Fibroblast of skin of abdomen (primary cell): ENCODE results near the gene LRRC4C.
A peak's percentile ranks its signal among the peaks of the same experiment; 100 is the strongest.
"Not testable (repeated sequence)": the region's sequence is repeated elsewhere in the genome, so short reads cannot be mapped to it uniquely, and the experiment has no call there.

Experiments
- DNase-seq: peaks from one replicate; pipeline ENCODE4 v3.0.0-alpha.2; 2013

Gene LRRC4C

GRCh38 chr11:41113160-41113559 lies 346.3 kb downstream of the LRRC4C start:
- DNase-seq = no peak

- no peak for DNase-seq
These were observed 348.9 kb downstream of the LRRC4C start for GRCh38 chr11:41110527-41110926.

- no peak for DNase-seq
These were observed 357.0 kb downstream of the LRRC4C start for GRCh38 chr11:41102471-41102870.

- no peak for DNase-seq
These were observed 359.8 kb downstream of the LRRC4C start for GRCh38 chr11:41099654-41100053.

- no peak for DNase-seq
These were observed 374.3 kb downstream of the LRRC4C start for GRCh38 chr11:41085123-41085522.

GRCh38 chr11:41081756-41082285 lies 377.6 kb downstream of the LRRC4C start:
- no peak for DNase-seq

GRCh38 chr11:41074318-41074717 lies 385.1 kb downstream of the LRRC4C start:
- DNase-seq = no peak

- DNase-seq = no peak
These were observed 394.0 kb downstream of the LRRC4C start for GRCh38 chr11:41065432-41065831.

GRCh38 chr11:41058138-41058537 lies 401.3 kb downstream of the LRRC4C start:
- no peak for DNase-seq

- DNase-seq = no peak
These were observed 402.4 kb downstream of the LRRC4C start for GRCh38 chr11:41056892-41057569.

GRCh38 chr11:41053894-41054293 lies 405.6 kb downstream of the LRRC4C start:
- DNase-seq = peak; percentile 17

GRCh38 chr11:41051919-41052635 lies 407.4 kb downstream of the LRRC4C start:
- DNase-seq = no peak

- DNase-seq = no peak
These were observed 408.7 kb downstream of the LRRC4C start for GRCh38 chr11:41050791-41051190.

GRCh38 chr11:41047229-41047628 lies 412.2 kb downstream of the LRRC4C start:
- no peak for DNase-seq

GRCh38 chr11:41045266-41045665 lies 414.2 kb downstream of the LRRC4C start:
- DNase-seq = no peak

- no peak for DNase-seq
These were observed 414.7 kb downstream of the LRRC4C start for GRCh38 chr11:41044747-41045146.

- no peak for DNase-seq
These were observed 416.8 kb downstream of the LRRC4C start for GRCh38 chr11:41042688-41043087.

GRCh38 chr11:41040474-41040873 lies 419.0 kb downstream of the LRRC4C start:
- no peak for DNase-seq

- no peak for DNase-seq
These were observed 419.9 kb downstream of the LRRC4C start for GRCh38 chr11:41039592-41039991.

GRCh38 chr11:41031551-41032060 lies 427.8 kb downstream of the LRRC4C start:
- DNase-seq = no peak

GRCh38 chr11:41020259-41020658 lies 439.2 kb downstream of the LRRC4C start:
- DNase-seq = no peak

- not testable (repeated sequence) for DNase-seq
These were observed 439.8 kb downstream of the LRRC4C start for GRCh38 chr11:41019666-41020065.

- DNase-seq = no peak
These were observed 441.2 kb downstream of the LRRC4C start for GRCh38 chr11:41018224-41018623.
